GM23338 (cell line): Measurements from ENCODE around the gene TPD52L2. TPM values are rescaled to one million over a fixed set of nuclear protein-coding genes. Genes with fewer than 3 reads are reported as not detected.

Experiments used
- ATAC-seq: fragments of 200-7000 bp; cut with Tn5 transposase; 3 replicates; pipeline ENCODE4 v1.9.1; 2020
- DNase-seq: peaks from one replicate; pipeline ENCODE4 v3.0.0-alpha.2; 2015; ENCODE audit warnings: low spot score
- H2AFZ ChIP-seq: fragments of 200-600 bp; sonication (generic); 2 replicates; pipeline ENCODE4 v1.8.0; 2016; ENCODE audit warnings: antibody characterized with exemption, mild to moderate bottlenecking, moderate library complexity
- H3F3A ChIP-seq: fragments of 200-600 bp; sonication (generic); replicated peaks from 2 replicates; pipeline ENCODE4 v1.8.0; 2017; ENCODE audit warnings: antibody characterized with exemption, mixed run types, low read depth
- H3K27ac ChIP-seq: fragments of 200-600 bp; sonication (generic); 2 replicates; pipeline ENCODE4 v1.6.1; 2016; ENCODE audit warnings: low read depth
- H3K27me3 ChIP-seq: fragments of 200-600 bp; sonication (generic); 2 replicates; pipeline ENCODE4 v1.8.0; 2016; ENCODE audit warnings: mild to moderate bottlenecking, mixed run types, moderate library complexity; ENCODE audit not compliant: insufficient read depth
- H3K36me3 ChIP-seq: fragments of 200-600 bp; sonication (generic); 2 replicates; pipeline ENCODE4 v1.8.0; 2016; ENCODE audit warnings: mild to moderate bottlenecking; ENCODE audit not compliant: insufficient read depth
- H3K4me1 ChIP-seq: fragments of 200-600 bp; sonication (generic); 2 replicates; pipeline ENCODE4 v1.8.0; 2016; ENCODE audit warnings: mild to moderate bottlenecking, moderate library complexity; ENCODE audit not compliant: insufficient read depth
- H3K4me2 ChIP-seq: fragments of 200-600 bp; sonication (generic); 2 replicates; pipeline ENCODE4 v1.7.1; 2017; ENCODE audit warnings: mixed run types
- H3K4me3 ChIP-seq: fragments of 200-600 bp; sonication (generic); 2 replicates; pipeline ENCODE4 v1.6.1; 2016; ENCODE audit warnings: mixed run types
- H3K79me2 ChIP-seq: fragments of 200-600 bp; sonication (generic); replicated peaks from 2 replicates; pipeline ENCODE4 v1.8.0; 2017; ENCODE audit warnings: mild to moderate bottlenecking; ENCODE audit not compliant: insufficient read depth
- H3K9me2 ChIP-seq: fragments of 200-600 bp; sonication (generic); 2 replicates; pipeline ENCODE4 v1.8.0; 2017; ENCODE audit not compliant: insufficient read depth
- H4K20me1 ChIP-seq: fragments of 200-600 bp; sonication (generic); replicated peaks from 2 replicates; pipeline ENCODE4 v1.8.0; 2017; ENCODE audit warnings: mild to moderate bottlenecking; ENCODE audit not compliant: insufficient read depth
- H3K27ac Mint-ChIP-seq: 2 replicates; pipeline ENCODE4 v1.8.0; 2020; ENCODE audit warnings: inconsistent platforms, mild to moderate bottlenecking, moderate library complexity, mixed read lengths
- H3K27me3 Mint-ChIP-seq: 3 replicates; pipeline ENCODE4 v1.8.0; 2022; ENCODE audit warnings: low read depth, mild to moderate bottlenecking, moderate library complexity, mixed read lengths, inconsistent platforms; ENCODE audit not compliant: insufficient read depth, poor library complexity
- H3K36me3 Mint-ChIP-seq: 3 replicates; pipeline ENCODE4 v1.8.0; 2021; ENCODE audit warnings: low read depth, mild to moderate bottlenecking, inconsistent platforms, moderate library complexity, mixed read lengths
- H3K4me1 Mint-ChIP-seq: 3 replicates; pipeline ENCODE4 v1.8.0; 2020; ENCODE audit warnings: mild to moderate bottlenecking, inconsistent platforms, mixed read lengths
- H3K4me3 Mint-ChIP-seq: 3 replicates; pipeline ENCODE4 v1.8.0; 2021; ENCODE audit warnings: moderate library complexity, mild to moderate bottlenecking, inconsistent platforms, mixed read lengths
- H3K9me3 Mint-ChIP-seq: 3 replicates; pipeline ENCODE4 v1.8.0; 2020; ENCODE audit warnings: moderate library complexity, mild to moderate bottlenecking, inconsistent platforms, mixed read lengths
- CREB1 ChIP-seq: fragments of 250-450 bp; sonication (Bioruptor Pico); IDR thresholded peaks from 2 replicates; pipeline ENCODE4 v1.5.0; 2020; ENCODE audit warnings: low read depth, mild to moderate bottlenecking, moderate library complexity
- EZH2phosphoT487 ChIP-seq: fragments of 200-600 bp; sonication (generic); IDR thresholded peaks from one replicate; pipeline ENCODE4 v1.8.1; 2018; ENCODE audit warnings: antibody characterized with exemption; ENCODE audit not compliant: unreplicated experiment
- JUNB ChIP-seq: IDR thresholded peaks from one replicate; pipeline ENCODE4 v1.6.1; 2016; ENCODE audit warnings: antibody characterized with exemption; ENCODE audit not compliant: unreplicated experiment
- NANOG ChIP-seq: IDR thresholded peaks from 2 replicates; pipeline ENCODE4 v1.6.1; 2016; ENCODE audit warnings: antibody characterized with exemption, borderline replicate concordance
- POLR2AphosphoS5 ChIP-seq: IDR thresholded peaks from 2 replicates; pipeline ENCODE4 v1.6.1; 2016; ENCODE audit warnings: antibody characterized with exemption, low read depth
- REST ChIP-seq: IDR thresholded peaks from one replicate; pipeline ENCODE4 v1.6.1; 2018; ENCODE audit warnings: antibody characterized with exemption; ENCODE audit not compliant: unreplicated experiment
- STAT1 ChIP-seq: IDR thresholded peaks from one replicate; pipeline ENCODE4 v1.6.1; 2016; ENCODE audit warnings: antibody characterized with exemption; ENCODE audit not compliant: unreplicated experiment
- ZNF331 ChIP-seq: fragments of 250-450 bp; sonication (Bioruptor Pico); IDR thresholded peaks from 2 replicates; pipeline ENCODE4 v1.5.0; 2020; ENCODE audit warnings: low read depth, mild to moderate bottlenecking, moderate library complexity
- ZNF462 ChIP-seq: fragments of 250-450 bp; sonication (Bioruptor Pico); IDR thresholded peaks from 2 replicates; pipeline ENCODE4 v1.5.0; 2020; ENCODE audit warnings: mild to moderate bottlenecking, moderate library complexity
- polyA plus RNA-seq: library from polyadenylated mRNA; unstranded; fragments of >200 nt; fragmentation: Nextera tagmentation; extraction: Ambion mirVana; gene quantifications from 2 replicates; pipeline ENCODE4 v1.2.1, GENCODE V29; 2016
- total RNA-seq: library from RNA; depleted of rRNA; stranded (reverse); fragments of >200 nt; shearing (Covaris generic); gene quantifications from 2 replicates; pipeline ENCODE4 v1.2.3, GENCODE V29; 2014

TPD52L2 gene
- total and polyA plus RNA-seq, 2 experiments from 2014 or later = 40.2 to 103 TPM

GRCh38 chr20:63898882-63899558 is 34.0 kb downstream of the TPD52L2 start (continued):
- TF ChIP-seq ZNF462 (CRISPR knock-in tag) (no peak), STAT1 (no peak), CREB1 (CRISPR knock-in tag) (no peak), EZH2phosphoT487 (no peak), JUNB (no peak), POLR2AphosphoS5 (no peak)

- Histone ChIP-seq H3K79me2 (peaks cover 88% of the 10 kb centered on the region), H3K36me3 (no peaks in the 10 kb centered on the region), H3K4me3 (no peak overlapping the region), H4K20me1 (peaks cover 12% of the 10 kb centered on the region), H3F3A (0 out of 2 replicates have a peak, but pooled peaks cover 13% of the 10 kb centered on the region), H3K27ac (no peak overlapping the region), H3K4me2 (no peak overlapping the region), H3K4me1 (peaks cover 3% of the 10 kb centered on the region; the same call in 1 of the 2 replicates), H3K27me3 (no peaks in the 10 kb centered on the region), H3K9me2 (no peaks in the 10 kb centered on the region), H2AFZ (no peak overlapping the region)
- Mint-ChIP-seq H3K4me1 (peaks cover 13% of the 10 kb centered on the region), H3K36me3 (no peaks in the 10 kb centered on the region), H3K9me3 (no peaks in the 10 kb centered on the region), H3K27ac (no peak overlapping the region), H3K27me3 (peaks cover 8% of the 10 kb centered on the region), H3K4me3 (no peak overlapping the region)
- no peak for DNase-seq
- no peak for ATAC-seq
- TF ChIP-seq JUNB (no peak), POLR2AphosphoS5 (no peak), ZNF331 (CRISPR knock-in tag) (no peak), REST (no peak), STAT1 (no peak), NANOG (no peak)
These were observed 35.3 kb downstream of the TPD52L2 start for GRCh38 chr20:63900413-63900812.
